Right lobe of liver (tissue), 4 donors: Measurements from ENCODE around the gene C19orf47.

Experiments used
- POLR2A ChIP-seq: fragments of 450-650 bp; IDR thresholded peaks from one replicate; pipeline ENCODE4 v1.6.1; 2017; ENCODE audit warnings: antibody characterized with exemption, mild to moderate bottlenecking
- TF ChIP-seq, protein P1 (sequence below), 4 donors: fragments of 200-600 bp in 3 of 4; fragments of 450-650 bp in 1 of 4; IDR thresholded peaks; one replicate each; pipeline versions ENCODE4 v1.5.1 to v1.8.0; 2016 to 2022; ENCODE audit warnings: antibody characterized with exemption in 4 of 4, mild to moderate bottlenecking in 2 of 4
- donor health status: DM: no; HTN: no; CAD: no.
- donor health status: DM: no; HTN: no; CAD: no.
- donor health status: DM: no; HTN: yes; CAD: no.

DNA sequence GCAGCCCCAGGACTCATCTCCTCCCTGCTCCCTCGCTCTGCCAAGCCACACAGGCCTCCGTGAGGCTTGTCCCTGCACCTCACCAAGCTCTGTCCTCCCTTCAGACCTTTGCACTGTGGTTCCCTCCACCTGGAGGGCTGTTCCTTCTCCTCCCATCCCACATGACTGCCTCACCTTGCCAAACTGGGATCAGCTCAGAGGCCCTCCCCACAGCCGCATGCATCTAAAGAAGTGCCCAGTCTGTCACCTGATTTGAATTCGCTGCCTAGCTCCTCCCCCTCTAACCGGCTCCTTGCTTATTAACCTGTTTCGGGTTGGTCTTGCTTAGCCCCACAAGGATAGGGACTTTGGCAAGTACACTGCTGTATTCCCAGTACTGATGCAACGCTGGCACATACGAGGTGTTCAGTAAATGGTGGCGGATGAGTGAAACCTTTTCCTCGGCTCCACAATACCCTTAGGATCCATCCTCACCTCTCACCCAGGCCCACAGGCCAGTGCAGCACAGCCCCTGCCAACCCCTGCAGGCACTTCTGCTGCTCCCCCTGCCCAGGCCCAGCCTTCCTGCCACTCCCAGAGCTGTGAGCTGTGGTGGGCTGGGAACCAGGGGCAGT is 67.5 kb downstream of the C19orf47 start:
- TF ChIP-seq, protein P1, sequence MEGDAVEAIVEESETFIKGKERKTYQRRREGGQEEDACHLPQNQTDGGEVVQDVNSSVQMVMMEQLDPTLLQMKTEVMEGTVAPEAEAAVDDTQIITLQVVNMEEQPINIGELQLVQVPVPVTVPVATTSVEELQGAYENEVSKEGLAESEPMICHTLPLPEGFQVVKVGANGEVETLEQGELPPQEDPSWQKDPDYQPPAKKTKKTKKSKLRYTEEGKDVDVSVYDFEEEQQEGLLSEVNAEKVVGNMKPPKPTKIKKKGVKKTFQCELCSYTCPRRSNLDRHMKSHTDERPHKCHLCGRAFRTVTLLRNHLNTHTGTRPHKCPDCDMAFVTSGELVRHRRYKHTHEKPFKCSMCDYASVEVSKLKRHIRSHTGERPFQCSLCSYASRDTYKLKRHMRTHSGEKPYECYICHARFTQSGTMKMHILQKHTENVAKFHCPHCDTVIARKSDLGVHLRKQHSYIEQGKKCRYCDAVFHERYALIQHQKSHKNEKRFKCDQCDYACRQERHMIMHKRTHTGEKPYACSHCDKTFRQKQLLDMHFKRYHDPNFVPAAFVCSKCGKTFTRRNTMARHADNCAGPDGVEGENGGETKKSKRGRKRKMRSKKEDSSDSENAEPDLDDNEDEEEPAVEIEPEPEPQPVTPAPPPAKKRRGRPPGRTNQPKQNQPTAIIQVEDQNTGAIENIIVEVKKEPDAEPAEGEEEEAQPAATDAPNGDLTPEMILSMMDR (IDR thresholded peaks at IDR 0.05) = no peak
- TF ChIP-seq POLR2A = peak; percentile 63
